HG03066 (cell line): Measurements from ENCODE around the gene PLK1.
"Not testable (repeated sequence)": the region's sequence is repeated elsewhere in the genome, so short reads cannot be mapped to it uniquely, and the experiment has no call there.

ENCODE experiments used
- ATAC-seq: cut with Tn5 transposase; IDR thresholded peaks from one replicate; pipeline ENCODE4 v1.9.1; 2021; ENCODE audit warnings: low read depth; ENCODE audit not compliant: unreplicated experiment

Gene PLK1

GRCh38 chr16:23706439-23706838 is 27.8 kb downstream of the PLK1 start:
- ATAC-seq: no peak

- ATAC-seq: no peak
Observed at GRCh38 chr16:23709536-23709935, 30.8 kb downstream of the PLK1 start.

- ATAC-seq: no peak
Observed at GRCh38 chr16:23710008-23710407, 31.3 kb downstream of the PLK1 start.

- no peak for ATAC-seq
Observed at GRCh38 chr16:23710504-23710903, 31.8 kb downstream of the PLK1 start.

- ATAC-seq: no peak
Observed at GRCh38 chr16:23711785-23712184, 33.1 kb downstream of the PLK1 start.

- ATAC-seq: no peak
Observed at GRCh38 chr16:23712976-23713375, 34.3 kb downstream of the PLK1 start, which contains the start of gene ERN2. ERN2 (minus strand) TSS chr16:23713222; CDS start chr16:23713187, 35 bp downstream.

GRCh38 chr16:23716484-23716883 is 37.8 kb downstream of the PLK1 start:
- no peak for ATAC-seq

GRCh38 chr16:23722613-23723240 is 44.0 kb downstream of the PLK1 start:
- ATAC-seq: not testable (repeated sequence)

GRCh38 chr16:23724096-23724784 is 45.6 kb downstream of the PLK1 start:
- ATAC-seq: no peak

- no peak for ATAC-seq
Observed at GRCh38 chr16:23724785-23725131, 46.1 kb downstream of the PLK1 start.

- ATAC-seq: no peak
Observed at GRCh38 chr16:23726710-23727109, 48.0 kb downstream of the PLK1 start.

GRCh38 chr16:23728112-23728477 is 49.4 kb downstream of the PLK1 start:
- ATAC-seq: no peak

GRCh38 chr16:23729503-23730424 is 51.1 kb downstream of the PLK1 start:
- ATAC-seq: no peak

GRCh38 chr16:23734176-23734893 is 55.6 kb downstream of the PLK1 start:
- no peak for ATAC-seq

GRCh38 chr16:23737423-23738028 is 58.8 kb downstream of the PLK1 start:
- not testable (repeated sequence) for ATAC-seq

- ATAC-seq: no peak
Observed at GRCh38 chr16:23739516-23739915, 60.8 kb downstream of the PLK1 start.
